IPS DF 4.7 (cell line): ENCODE measurements around the gene CLEC4E.
"Not testable (repeated sequence)": the region's sequence is repeated elsewhere in the genome, so short reads cannot be mapped to it uniquely, and the experiment has no call there.

ENCODE experiments used
- DNase-seq: peaks from one replicate; pipeline ENCODE4 v3.0.0-alpha.2; 2013; ENCODE audit warnings: low spot score; ENCODE audit errors: extremely low read depth

Gene CLEC4E

GRCh38 chr12:8540831-8541230, at the start of gene CLEC4E:
TSS of gene CLEC4E (minus strand) at chr12:8540905. CDS start at chr12:8540797, 108 bp downstream.
- DNase-seq: not testable (repeated sequence)

- no peak for DNase-seq
Measured at GRCh38 chr12:8589679-8590078, 49.0 kb upstream of the CLEC4E start.

- not testable (repeated sequence) for DNase-seq
Measured at GRCh38 chr12:8584478-8584877, 43.8 kb upstream of the CLEC4E start.

GRCh38 chr12:8584004-8584403, 43.3 kb upstream of the CLEC4E start:
- no peak for DNase-seq

GRCh38 chr12:8581098-8581784, 40.5 kb upstream of the CLEC4E start:
- no peak for DNase-seq

- no peak for DNase-seq
Measured at GRCh38 chr12:8577879-8578278, 37.2 kb upstream of the CLEC4E start.

- DNase-seq: no peak
Measured at GRCh38 chr12:8572507-8572906, 31.8 kb upstream of the CLEC4E start.

- DNase-seq: no peak
Measured at GRCh38 chr12:8566525-8566924, 25.8 kb upstream of the CLEC4E start.

- DNase-seq: not testable (repeated sequence)
Measured at GRCh38 chr12:8566052-8566451, 25.3 kb upstream of the CLEC4E start.

GRCh38 chr12:8564656-8565055, 24.0 kb upstream of the CLEC4E start:
- no peak for DNase-seq

- DNase-seq: no peak
Measured at GRCh38 chr12:8563356-8563755, 22.7 kb upstream of the CLEC4E start.

GRCh38 chr12:8562310-8562709, 21.6 kb upstream of the CLEC4E start:
- no peak for DNase-seq

GRCh38 chr12:8561011-8561410, 20.3 kb upstream of the CLEC4E start:
- no peak for DNase-seq

GRCh38 chr12:8559676-8560075, 19.0 kb upstream of the CLEC4E start:
- no peak for DNase-seq

GRCh38 chr12:8556531-8557097, 15.9 kb upstream of the CLEC4E start:
- DNase-seq: no peak

- DNase-seq: no peak
Measured at GRCh38 chr12:8554451-8555195, 13.9 kb upstream of the CLEC4E start.

- DNase-seq: no peak
Measured at GRCh38 chr12:8553088-8553627, 12.5 kb upstream of the CLEC4E start.

- no peak for DNase-seq
Measured at GRCh38 chr12:8549381-8549780, 8.7 kb upstream of the CLEC4E start.

GRCh38 chr12:8548192-8548591, 7.5 kb upstream of the CLEC4E start:
- no peak for DNase-seq

GRCh38 chr12:8547645-8548044, 6.9 kb upstream of the CLEC4E start:
- DNase-seq: no peak

- DNase-seq: no peak
Measured at GRCh38 chr12:8546591-8546990, 5.9 kb upstream of the CLEC4E start.

- no peak for DNase-seq
Measured at GRCh38 chr12:8544295-8544694, 3.6 kb upstream of the CLEC4E start.
